Neural progenitor cell (in vitro differentiated cells): ENCODE results near the gene TSHZ1. TPM values are rescaled to one million over a fixed set of nuclear protein-coding genes. Genes with fewer than 3 reads are reported as not detected.

Experiments used
- DNase-seq: peaks from one replicate; pipeline ENCODE4 v3.0.0-alpha.2; 2016; ENCODE audit warnings: low spot score
- H2AFZ ChIP-seq: fragments of 200-600 bp; sonication (generic); replicated peaks from 2 replicates; pipeline ENCODE4 v1.6.1; 2016; ENCODE audit warnings: antibody characterized with exemption
- H3F3A ChIP-seq: fragments of 200-600 bp; sonication (generic); 2 replicates; pipeline ENCODE4 v1.6.1; 2016; ENCODE audit warnings: antibody characterized with exemption, low read depth
- H3K27ac ChIP-seq: fragments of 200-600 bp; sonication (generic); 2 replicates; pipeline ENCODE4 v1.5.1; 2016; ENCODE audit warnings: mild to moderate bottlenecking
- H3K27me3 ChIP-seq: fragments of 200-600 bp; sonication (generic); 2 replicates; pipeline ENCODE4 v1.6.1; 2016; ENCODE audit warnings: mild to moderate bottlenecking, moderate library complexity
- H3K36me3 ChIP-seq: fragments of 200-600 bp; sonication (generic); 2 replicates; pipeline ENCODE4 v1.5.1; 2016
- H3K4me1 ChIP-seq: fragments of 200-600 bp; sonication (generic); 2 replicates; pipeline ENCODE4 v1.6.1; 2016; ENCODE audit warnings: mixed run types
- H3K4me2 ChIP-seq: fragments of 200-600 bp; sonication (generic); 2 replicates; pipeline ENCODE4 v1.6.1; 2016
- H3K4me3 ChIP-seq: fragments of 200-600 bp; sonication (generic); 2 replicates; pipeline ENCODE4 v1.5.1; 2016
- H3K79me2 ChIP-seq: fragments of 200-600 bp; sonication (generic); 2 replicates; pipeline ENCODE4 v1.6.1; 2016; ENCODE audit warnings: low read depth
- H3K9ac ChIP-seq: fragments of 200-600 bp; sonication (generic); 2 replicates; pipeline ENCODE4 v1.6.1; 2016
- H3K9me3 ChIP-seq: fragments of 200-600 bp; sonication (generic); 2 replicates; pipeline ENCODE4 v1.5.1; 2016; ENCODE audit warnings: low read depth
- H4K20me1 ChIP-seq: fragments of 200-600 bp; sonication (generic); 2 replicates; pipeline ENCODE4 v1.6.1; 2016; ENCODE audit warnings: low read depth
- H3K27ac Mint-ChIP-seq: 3 replicates; pipeline ENCODE4 v1.8.0; 2021; ENCODE audit warnings: mixed read lengths
- H3K27me3 Mint-ChIP-seq: 2 replicates; pipeline ENCODE4 v1.8.0; 2022; ENCODE audit warnings: low read depth, mild to moderate bottlenecking, inconsistent platforms, moderate library complexity, mixed read lengths; ENCODE audit not compliant: insufficient read depth
- H3K36me3 Mint-ChIP-seq: 3 replicates; pipeline ENCODE4 v1.8.0; 2021; ENCODE audit warnings: mixed read lengths
- H3K4me1 Mint-ChIP-seq: 3 replicates; pipeline ENCODE4 v1.8.0; 2021; ENCODE audit warnings: mixed read lengths
- H3K4me3 Mint-ChIP-seq: 3 replicates; pipeline ENCODE4 v1.8.0; 2021; ENCODE audit warnings: mild to moderate bottlenecking, moderate library complexity, mixed read lengths
- H3K9me3 Mint-ChIP-seq: 3 replicates; pipeline ENCODE4 v1.8.0; 2020; ENCODE audit warnings: mixed read lengths
- CTCF ChIP-seq: fragments of 200-600 bp; sonication (generic); IDR thresholded peaks from 2 replicates; pipeline ENCODE4 v1.5.1; 2017; ENCODE audit warnings: antibody characterized with exemption, mild to moderate bottlenecking
- EZH2 ChIP-seq: fragments of 200-600 bp; sonication (generic); IDR thresholded peaks from 2 replicates; pipeline ENCODE4 v1.6.1; 2017; ENCODE audit warnings: antibody characterized with exemption, mild to moderate bottlenecking, moderate library complexity
- EZH2phosphoT487 ChIP-seq: fragments of 200-600 bp; sonication (generic); IDR thresholded peaks from 2 replicates; pipeline ENCODE4 v1.6.1; 2017; ENCODE audit warnings: antibody characterized with exemption
- total RNA-seq: library from RNA; depleted of rRNA; stranded (reverse); fragments of >200 nt; gene quantifications from 2 replicates; pipeline ENCODE4 v1.2.3, GENCODE V29; 2015; ENCODE audit warnings: low replicate concordance

Gene TSHZ1
- total RNA-seq, 1 donor from 2014 or later = 0.06 TPM

GRCh38 chr18:75267643-75268363, 57.2 kb downstream of the TSHZ1 start:
- H3K9me3 Mint-ChIP-seq = no peaks in the 10 kb centered on the region
- Histone ChIP-seq H3K79me2 (no peaks in the 10 kb centered on the region), H2AFZ (no peak overlapping the region), H3K4me2 (no peak overlapping the region), H3K27me3 (no peaks in the 10 kb centered on the region), H4K20me1 (no peaks in the 10 kb centered on the region), H3K9ac (no peak overlapping the region), H3K4me3 (no peak overlapping the region), H3K9me3 (no peaks in the 10 kb centered on the region), H3K27ac (no peak overlapping the region), H3K4me1 (no peaks in the 10 kb centered on the region), H3K36me3 (no peaks in the 10 kb centered on the region), H3F3A (no peaks in the 10 kb centered on the region)
- H3K4me1 Mint-ChIP-seq = peaks cover 18% of the 10 kb centered on the region
- DNase-seq = no peak
- TF ChIP-seq EZH2phosphoT487 (no peak), CTCF (no peak), EZH2 (no peak)
- no peaks in the 10 kb centered on the region for H3K27me3 Mint-ChIP-seq
- no peak overlapping the region for H3K4me3 Mint-ChIP-seq
- H3K36me3 Mint-ChIP-seq = no peaks in the 10 kb centered on the region
- no peak overlapping the region for H3K27ac Mint-ChIP-seq

GRCh38 chr18:75268364-75268646, 57.7 kb downstream of the TSHZ1 start:
- Histone ChIP-seq H3K9ac (no peak overlapping the region), H3K27ac (no peak overlapping the region), H3F3A (no peaks in the 10 kb centered on the region), H3K9me3 (no peaks in the 10 kb centered on the region), H3K4me3 (no peak overlapping the region), H3K27me3 (no peaks in the 10 kb centered on the region), H3K36me3 (no peaks in the 10 kb centered on the region), H2AFZ (no peak overlapping the region), H4K20me1 (no peaks in the 10 kb centered on the region), H3K4me1 (no peaks in the 10 kb centered on the region), H3K79me2 (no peaks in the 10 kb centered on the region), H3K4me2 (no peak overlapping the region)
- Mint-ChIP-seq H3K27ac (no peak overlapping the region), H3K4me3 (no peak overlapping the region), H3K36me3 (no peaks in the 10 kb centered on the region), H3K27me3 (no peaks in the 10 kb centered on the region), H3K4me1 (peaks cover 18% of the 10 kb centered on the region), H3K9me3 (no peaks in the 10 kb centered on the region)
- no peak for TF ChIP-seq EZH2
- TF ChIP-seq EZH2phosphoT487 = no peak
- no peak for TF ChIP-seq CTCF
- no peak for DNase-seq

GRCh38 chr18:75269124-75269680, 58.6 kb downstream of the TSHZ1 start:
- Histone ChIP-seq H3K27me3 (no peaks in the 10 kb centered on the region), H3K36me3 (no peaks in the 10 kb centered on the region), H3K27ac (no peak overlapping the region), H3F3A (no peaks in the 10 kb centered on the region), H4K20me1 (no peaks in the 10 kb centered on the region), H3K79me2 (no peaks in the 10 kb centered on the region), H2AFZ (no peak overlapping the region), H3K4me2 (no peak overlapping the region), H3K9me3 (no peaks in the 10 kb centered on the region), H3K9ac (no peak overlapping the region), H3K4me1 (no peaks in the 10 kb centered on the region), H3K4me3 (no peak overlapping the region)
- Mint-ChIP-seq H3K27me3 (peaks cover 5% of the 10 kb centered on the region), H3K4me1 (peaks cover 18% of the 10 kb centered on the region), H3K27ac (no peak overlapping the region), H3K9me3 (no peaks in the 10 kb centered on the region), H3K36me3 (no peaks in the 10 kb centered on the region), H3K4me3 (no peak overlapping the region)
- no peak for TF ChIP-seq CTCF
- DNase-seq = no peak
